Stimulated activated naive CD8-positive, alpha-beta T cell treated with anti-CD3 and anti-CD28 coated beads, Interleukin-15, Interleukin-2, amounts not matched to agents 100 U/mL and 50 U/mL, for 24 hours (primary cell): Measurements from ENCODE around the gene LRRC73.
"Not testable (repeated sequence)": the region's sequence is repeated elsewhere in the genome, so short reads cannot be mapped to it uniquely, and the experiment has no call there.

Experiments
- ATAC-seq: fragments of 150-1000 bp; cut with Tn5 transposase; one replicate; pipeline ENCODE4 v1.10.0; 2021
- DNase-seq: peaks from one replicate; pipeline ENCODE4 v3.0.0; 2021

LRRC73 gene, protein sequence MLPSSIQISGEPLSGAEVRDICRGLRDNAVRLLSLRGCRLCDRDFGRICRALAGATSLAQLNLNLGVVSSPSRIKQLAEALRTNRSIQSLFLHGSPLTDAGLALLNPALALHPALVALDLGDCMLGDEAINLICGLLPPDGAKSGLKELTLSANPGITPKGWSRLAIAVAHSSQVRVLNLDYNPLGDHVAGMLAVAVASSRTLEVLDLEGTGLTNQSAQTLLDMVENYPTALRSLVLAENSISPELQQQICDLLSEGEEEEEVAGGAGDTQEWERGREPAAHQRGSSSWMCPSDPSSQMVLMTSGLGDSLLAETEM

DNA sequence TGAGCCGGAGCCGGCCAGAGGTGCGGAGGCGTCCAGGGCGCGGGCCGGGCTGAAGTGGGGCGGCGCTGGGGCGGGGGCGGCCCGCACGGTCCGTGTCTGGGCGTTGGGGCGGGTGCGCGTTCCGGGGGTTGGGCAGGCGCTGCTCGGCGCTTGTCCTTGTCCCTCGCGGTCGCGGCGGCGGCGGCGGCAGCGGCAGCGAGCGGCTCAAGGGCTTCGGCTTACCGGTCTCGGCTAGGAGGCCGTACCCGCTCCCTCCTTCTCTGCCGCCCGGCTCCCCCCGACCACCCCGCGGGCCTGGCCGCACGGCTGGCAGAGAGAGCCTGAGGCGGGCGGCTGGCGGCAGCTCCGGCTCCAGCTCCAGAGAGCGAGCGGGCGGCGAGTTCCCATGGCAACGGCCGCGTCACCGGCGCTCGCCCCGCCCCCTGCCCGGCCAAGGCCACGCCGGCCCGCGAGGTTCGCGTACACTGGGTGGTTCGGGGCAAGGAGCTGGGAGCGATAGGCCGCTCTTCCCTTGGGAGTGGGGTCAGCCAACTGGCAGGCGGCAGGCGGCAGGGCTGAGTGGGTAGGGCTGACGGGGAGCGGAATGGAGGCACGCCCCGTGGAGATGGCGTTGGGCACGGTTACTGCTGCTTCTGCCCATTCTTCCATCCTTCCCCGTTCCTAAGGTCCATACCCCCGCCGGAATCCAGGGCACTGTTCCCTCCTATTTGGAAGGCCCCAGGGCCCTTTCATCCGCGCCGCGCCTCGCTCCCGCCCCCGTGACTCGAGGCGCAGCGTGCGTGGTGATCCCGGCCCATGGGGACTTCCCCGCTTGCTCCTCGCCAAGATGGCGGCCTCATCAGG lies at the start of gene LRRC73:
TSS of gene LRRC73 (minus strand) at position 363 of the 843 bp plus-strand sequence. CDS start 561 bp downstream, outside the sequence.
- DNase-seq, result peak; percentile 88

DNA sequence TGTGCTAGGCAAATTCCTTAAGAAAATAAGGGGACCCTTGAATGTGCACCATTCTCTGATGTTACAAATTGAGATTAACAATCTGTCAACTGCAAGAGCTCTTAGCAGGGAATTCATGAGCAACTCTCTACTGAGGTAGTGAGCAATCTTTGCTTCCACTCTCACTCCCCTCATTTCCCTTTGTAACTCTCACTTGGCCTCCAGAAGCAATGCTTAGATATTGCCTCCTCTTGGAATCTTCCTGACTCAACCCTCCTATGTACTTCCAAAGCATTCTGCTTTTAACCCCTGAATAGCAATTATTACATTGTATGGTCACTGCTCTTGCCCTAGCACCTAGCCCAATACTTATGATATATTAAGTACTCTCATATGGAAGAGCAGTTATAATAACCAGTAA lies 49.2 kb upstream of the LRRC73 start:
- no peak for DNase-seq
- no peak for ATAC-seq

More for the DNA sequence above, at the start of gene LRRC73:
- peak; percentile 85 for ATAC-seq

DNA sequence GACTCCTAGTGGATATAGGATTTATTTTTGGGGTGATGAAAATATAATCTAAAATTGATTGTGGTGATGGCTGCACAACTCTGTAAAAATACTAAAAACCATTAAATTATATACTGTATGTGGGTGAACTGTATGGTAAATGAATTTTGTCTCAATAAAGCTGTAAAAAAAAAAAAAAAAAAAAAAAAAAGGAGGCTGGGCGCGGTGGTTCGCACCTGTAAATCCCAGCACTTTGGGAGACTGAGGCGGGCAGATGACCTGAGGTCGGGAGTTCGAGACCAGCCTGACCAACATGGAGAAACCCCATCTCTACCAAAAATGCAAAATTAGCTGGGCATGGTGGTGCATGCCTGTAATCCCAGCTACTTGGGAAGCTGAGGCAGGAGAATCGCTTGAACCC lies 47.5 kb upstream of the LRRC73 start:
- ATAC-seq, DNase-seq: not testable (repeated sequence)

DNA sequence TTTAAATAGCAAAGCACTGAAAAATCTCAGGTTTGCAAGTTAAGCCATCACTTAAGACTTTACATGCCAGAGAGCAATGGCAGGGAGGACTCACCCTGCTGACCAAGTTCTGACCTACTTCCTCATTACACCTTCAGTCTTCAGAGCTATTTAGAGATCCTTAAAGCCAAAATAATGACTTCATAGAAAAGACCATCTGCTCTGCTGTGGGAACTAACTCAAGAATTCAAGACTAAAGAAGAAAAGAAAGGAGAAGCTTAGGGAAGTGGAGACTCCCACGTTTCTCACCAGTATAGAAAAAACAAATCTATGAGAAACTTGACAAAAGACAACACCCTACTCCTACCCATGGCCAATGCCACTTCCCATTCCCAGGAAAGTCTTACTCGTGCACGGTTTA lies 37.1 kb upstream of the LRRC73 start:
- ATAC-seq (no peak), DNase-seq (no peak)

DNA sequence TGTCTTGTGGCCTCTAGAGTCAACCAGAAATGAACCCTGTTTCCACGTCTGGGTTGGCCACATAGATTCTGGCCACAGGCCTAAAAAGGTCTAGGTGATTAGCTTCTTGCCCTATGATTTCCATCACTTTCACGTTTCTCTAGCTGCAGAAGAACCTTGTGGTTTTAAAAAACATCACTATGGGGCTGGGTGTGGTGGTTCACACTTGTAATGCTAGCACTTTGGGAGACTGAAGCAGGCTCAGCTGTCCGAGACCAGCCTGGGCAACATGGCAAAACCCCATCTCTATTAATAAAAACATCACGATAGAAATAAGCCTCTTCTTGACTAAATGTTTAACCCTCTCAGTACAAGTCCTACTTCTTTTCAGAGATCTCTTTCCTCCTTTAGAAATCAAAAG lies 34.3 kb upstream of the LRRC73 start:
- DNase-seq (no peak), ATAC-seq (no peak)

DNA sequence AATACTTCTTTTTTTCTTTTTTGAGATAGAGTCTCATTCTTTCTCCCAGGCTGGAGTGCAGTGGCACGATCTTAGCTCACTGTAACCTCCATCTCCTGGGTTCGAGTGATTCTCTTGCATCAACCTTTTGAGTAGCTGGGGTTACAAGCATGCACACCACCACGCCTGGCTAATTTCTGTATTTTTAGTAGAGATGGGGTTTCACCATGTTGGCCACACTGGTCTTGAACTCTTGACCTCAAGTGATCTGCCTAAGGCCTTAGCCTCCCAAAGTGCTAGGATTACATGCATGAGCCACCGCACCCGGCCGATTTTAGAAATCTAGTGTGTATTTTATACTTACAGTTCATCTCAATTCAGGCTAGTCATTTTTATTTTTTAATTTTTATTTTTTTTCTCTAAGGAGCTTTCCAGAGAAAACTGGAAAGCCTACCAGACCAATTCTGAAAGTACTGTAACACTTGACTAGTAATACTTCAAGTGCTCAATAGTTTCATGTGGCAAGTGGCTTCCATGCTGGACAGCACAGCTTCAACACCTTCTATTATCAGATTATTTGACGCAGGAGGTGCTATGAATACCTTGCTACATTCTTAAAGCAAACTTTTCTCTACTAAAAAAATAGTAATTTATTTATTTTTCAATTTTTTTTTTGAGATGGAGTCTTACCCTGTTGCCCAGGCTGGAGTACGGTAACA lies 31.8 kb upstream of the LRRC73 start:
- no peak for DNase-seq
- ATAC-seq, result no peak

DNA sequence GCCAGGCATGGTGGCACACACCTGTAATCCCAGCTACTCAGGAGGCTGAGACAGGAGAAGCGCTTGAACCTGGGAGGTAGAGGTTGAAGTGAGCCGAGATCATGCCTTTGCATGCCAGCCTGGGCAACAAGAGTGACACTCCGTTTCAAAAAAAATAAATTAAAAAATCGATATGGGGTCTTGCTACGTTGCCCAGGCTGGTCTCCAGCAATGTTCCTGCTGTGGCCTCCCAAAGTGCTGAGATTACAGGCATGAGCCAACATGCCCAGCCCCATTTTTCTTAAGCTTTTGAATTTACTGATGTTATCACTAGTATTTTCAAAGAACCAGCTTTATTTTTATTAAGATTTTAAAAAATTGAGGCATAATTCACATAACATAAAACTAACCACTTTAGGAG lies 30.4 kb upstream of the LRRC73 start:
- no peak for ATAC-seq
- no peak for DNase-seq

DNA sequence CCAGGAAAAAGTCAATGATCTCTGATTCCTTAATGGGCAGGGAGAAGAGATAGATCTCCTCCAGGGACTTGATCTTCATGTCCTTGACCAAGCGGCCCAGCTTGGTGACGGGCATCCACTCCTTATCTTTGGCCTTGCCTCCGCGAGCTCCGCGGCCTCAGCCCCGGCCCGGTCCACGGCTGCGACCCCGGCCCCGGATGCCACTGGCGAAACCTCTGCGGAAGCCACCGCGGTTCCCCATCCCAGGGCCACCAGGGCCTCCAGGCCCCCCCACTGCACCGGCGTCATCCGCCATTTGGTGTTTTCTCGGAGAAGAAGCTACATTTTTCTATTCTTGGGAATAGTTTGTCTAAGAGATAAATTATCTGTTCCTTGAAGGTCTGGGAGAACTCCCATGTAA lies 29.3 kb upstream of the LRRC73 start:
- DNase-seq, ATAC-seq: not testable (repeated sequence)

DNA sequence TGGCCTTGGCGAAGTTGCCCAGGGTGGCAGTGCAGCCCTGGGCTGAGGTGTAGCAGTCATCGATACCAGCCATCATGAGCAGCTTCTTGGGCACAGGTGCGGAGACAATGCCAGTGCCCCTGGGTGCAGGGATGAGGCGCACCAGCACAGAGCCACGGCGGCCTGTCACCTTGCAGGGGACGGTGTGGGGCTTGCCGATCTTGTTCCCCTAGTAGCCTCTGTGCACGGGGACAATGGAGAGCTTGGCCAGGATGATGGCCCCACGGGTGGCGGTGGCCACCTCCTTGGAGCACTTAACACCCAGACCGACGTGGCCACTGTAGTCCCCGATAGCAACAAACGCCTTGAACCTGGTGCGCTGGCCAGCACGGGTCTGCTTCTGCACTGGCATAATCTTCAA lies 28.8 kb upstream of the LRRC73 start:
- not testable (repeated sequence) for DNase-seq, ATAC-seq

DNA sequence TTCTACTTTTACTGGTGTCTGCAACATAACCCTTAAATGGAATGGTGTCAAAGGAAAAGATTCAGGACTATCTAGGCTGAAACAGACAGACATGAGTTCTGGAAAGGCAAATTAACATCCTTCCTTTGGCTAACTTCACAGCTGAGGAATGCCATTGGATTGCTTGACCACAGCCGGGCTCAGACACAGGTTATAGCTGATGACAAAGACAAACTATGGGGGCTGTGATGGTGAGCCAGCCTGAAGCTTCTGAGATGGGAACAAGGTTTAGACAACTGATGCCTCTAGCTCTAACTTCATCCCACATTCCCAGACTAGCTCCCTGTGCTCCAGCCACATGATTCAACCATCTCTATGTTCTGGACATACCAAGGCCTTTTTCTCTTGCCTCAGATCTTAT lies 22.1 kb upstream of the LRRC73 start:
- ATAC-seq (no peak), DNase-seq (no peak)

DNA sequence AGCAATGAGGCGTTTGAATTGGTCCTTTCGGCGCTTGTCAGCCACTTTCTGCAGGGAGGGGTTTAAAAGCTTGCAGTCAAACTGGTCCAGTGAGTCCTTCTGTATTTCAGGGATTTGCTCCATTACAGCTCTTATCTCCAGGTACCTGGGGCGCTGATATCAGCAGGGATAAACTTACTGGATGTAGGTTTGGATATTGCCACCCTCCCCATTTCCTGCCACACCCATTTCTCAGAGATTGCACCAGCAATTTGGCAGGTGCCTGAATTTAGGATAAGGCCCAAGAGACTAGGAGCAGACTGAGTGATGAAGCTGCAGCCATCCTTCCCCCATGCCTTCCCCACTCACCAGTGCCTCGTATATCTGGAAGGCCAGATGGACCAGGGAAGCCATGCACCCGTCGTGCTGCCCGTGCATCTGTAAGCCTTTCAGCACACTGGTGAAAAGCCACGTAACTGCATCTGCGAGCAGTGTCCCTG lies 14.4 kb upstream of the LRRC73 start:
- no peak for ATAC-seq
- no peak for DNase-seq

DNA sequence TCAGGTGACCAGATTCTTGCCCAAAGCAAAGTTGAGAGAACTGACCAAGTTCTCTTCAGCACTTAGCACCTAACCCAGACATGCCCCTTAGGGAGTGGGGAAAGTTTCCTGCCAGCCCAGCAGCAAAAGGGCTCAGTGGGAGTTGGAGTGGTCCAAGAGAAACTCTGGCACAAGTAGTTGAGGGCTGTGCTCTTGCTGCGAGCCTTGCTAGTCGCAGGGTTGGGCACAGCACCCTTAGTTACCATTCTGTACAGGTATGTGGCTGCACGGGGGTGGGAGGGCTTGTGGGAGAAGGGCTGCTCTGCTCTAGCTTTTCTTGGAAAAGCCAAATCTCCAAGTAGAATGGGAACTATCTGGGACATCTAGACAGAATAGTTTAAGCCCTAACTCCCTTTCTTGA lies 13.1 kb upstream of the LRRC73 start:
- peak; percentile 5 for ATAC-seq
- DNase-seq, result no peak

DNA sequence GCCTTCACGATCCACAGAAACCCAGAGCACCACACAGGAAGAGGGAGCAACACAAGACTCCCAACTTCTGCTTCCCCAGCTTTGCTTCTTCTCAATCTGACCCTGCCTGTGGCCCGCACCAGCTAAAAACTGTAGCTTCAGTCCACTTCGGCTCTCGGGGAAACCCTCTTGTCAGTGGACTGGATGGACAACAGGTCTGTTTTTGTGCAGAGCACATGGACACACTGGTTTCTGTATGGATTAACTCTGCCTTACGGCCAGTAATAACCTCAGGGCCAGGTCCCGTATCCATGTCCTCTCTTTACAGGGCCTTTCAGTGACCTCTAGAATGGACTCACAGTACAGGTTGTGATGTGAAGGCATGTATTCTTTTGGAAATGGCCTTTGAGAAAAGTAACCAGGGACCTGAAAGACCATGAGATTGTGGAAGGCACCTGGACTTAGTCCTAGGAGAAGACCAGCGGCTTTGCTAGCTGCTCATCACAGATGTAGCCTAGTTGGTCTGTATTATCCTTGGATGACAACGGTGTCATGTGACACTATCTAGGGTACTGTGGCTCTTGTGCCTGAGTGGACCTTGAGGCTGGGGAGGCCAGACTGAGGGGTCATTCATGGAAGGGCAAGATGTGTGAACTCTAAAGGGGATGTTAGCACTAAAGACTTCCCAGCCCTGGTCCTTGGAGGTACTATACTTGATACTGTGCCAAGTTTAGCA lies 12.6 kb upstream of the LRRC73 start:
- peak; percentile 1 for ATAC-seq

DNA sequence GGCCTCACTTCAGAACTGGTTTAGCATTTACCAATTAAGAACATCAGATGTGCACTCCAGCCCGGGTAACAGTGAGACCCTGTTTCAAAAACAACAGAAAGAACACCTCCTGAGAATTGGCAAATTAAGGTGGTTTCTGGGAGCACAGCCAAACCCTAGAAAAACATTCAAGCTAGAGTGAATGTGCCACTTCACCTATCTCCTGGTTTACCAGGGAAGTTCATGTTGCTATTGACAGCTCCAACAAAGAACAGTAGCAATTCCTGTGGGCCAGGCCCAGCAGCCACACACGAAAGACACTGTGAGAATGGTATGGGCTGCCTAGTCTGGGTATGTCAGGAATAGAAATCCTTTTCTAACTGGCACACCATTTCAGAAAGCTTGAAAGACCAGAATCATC lies 11.7 kb upstream of the LRRC73 start:
- ATAC-seq, result no peak
- no peak for DNase-seq

More for the DNA sequence above, 12.6 kb upstream of the LRRC73 start:
- DNase-seq, result no peak

DNA sequence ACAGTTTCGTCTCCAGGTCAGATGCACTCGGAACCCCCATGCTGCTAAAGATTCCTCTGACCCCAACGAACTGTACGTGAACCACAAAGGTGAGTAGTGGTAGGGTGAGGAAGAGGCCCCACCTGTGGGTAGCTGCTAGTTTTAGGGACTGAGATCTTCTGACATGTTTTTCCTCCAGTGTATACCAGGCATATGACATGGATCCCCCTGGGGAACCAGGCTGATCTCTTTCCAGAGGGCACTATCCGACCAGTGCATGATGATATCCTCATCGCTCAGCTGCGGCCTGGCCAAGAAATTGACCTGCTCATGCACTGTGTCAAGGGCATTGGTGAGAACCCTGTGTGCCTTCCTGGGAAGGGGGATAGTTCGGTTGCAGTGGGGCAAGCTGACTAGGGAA lies 10.0 kb upstream of the LRRC73 start:
- DNase-seq (no peak), ATAC-seq (no peak)

DNA sequence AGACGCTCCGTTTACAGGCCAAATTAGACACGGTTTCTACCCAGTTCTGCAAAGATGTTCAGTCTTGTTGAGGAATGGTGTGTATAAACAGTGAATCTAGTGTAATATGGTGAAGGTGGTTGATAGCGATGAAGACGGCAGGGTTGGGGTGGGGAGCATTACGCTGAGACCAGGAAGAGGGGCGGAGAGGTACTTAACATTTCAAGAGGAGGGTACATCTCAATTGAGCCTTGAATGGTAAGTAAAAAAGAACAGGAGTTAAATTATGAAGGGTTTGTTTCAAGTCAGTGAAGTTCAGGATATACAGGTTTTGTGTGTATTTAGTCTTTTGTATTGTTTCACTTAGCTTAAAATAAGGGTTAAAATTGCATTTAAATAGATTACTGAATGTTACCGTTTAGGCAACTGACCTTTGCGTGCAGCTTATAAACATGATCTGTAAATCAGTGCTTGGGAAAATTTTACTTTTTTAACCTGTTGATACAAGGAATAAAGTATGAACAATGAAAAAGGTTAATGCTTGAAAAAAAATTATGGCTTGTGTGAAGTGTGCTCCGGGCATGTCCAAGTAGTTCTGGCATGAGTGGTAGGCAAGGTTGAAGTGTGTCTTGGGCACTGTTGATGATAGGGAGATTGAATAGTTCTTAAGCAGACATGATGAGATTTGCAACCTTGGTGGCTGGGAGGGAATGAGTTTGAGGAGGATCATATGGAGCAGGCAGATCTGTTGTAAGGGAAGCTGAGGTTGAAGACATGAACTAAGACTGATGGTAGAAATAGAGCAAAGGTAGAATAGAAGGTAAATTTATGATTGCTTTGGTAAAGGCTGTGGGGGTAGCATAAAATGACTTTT lies 7.6 kb upstream of the LRRC73 start:
- ATAC-seq, result no peak
- DNase-seq, result no peak

DNA sequence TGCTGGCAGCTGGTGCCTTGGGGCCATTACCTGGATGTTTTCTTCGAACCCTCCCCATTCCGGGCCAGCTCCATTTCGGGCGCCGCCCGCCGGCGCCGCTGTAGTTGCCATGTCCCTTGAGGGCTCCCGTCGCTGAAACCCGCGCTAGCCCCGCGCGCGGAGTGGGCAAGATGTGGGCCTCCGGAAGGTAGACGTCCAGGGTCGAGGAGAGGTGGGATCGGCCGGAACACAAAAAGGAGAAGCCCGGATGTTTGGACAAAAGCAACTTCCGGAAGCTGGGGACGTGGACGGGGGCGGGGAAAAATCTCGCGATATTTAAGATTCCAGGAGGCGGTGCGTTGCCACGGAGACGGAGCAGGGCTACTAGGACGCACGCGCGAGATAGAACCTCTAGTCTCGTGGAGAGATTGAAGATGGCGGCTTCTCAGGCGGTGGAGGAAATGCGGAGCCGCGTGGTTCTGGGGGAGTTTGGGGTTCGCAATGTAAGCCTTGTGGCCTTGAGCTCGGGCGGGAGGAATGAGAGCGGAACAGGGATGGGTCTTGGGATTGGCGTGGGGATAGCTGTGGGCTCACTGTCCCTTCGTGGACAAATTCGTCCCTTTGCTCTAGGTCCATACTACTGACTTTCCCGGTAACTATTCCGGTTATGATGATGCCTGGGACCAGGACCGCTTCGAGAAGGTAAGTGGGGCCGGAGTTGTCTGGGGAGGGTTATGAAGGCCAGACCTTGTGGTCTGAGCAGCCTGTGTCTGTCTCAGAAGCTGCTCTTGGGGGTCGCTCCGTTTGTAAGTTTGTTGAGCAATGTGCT lies 6.8 kb upstream of the LRRC73 start, which contains the start of the genes POLR1C and YIPF3:
TSS of gene POLR1C (plus strand) at position 393 of the 808 bp plus-strand sequence. CDS start at position 414, 21 bp downstream.
TSS of gene YIPF3 (minus strand) at position 230 of the 808 bp plus-strand sequence. CDS start at position 111, 119 bp downstream.
- peak; percentile 92 for ATAC-seq
- peak; percentile 96 for DNase-seq

DNA sequence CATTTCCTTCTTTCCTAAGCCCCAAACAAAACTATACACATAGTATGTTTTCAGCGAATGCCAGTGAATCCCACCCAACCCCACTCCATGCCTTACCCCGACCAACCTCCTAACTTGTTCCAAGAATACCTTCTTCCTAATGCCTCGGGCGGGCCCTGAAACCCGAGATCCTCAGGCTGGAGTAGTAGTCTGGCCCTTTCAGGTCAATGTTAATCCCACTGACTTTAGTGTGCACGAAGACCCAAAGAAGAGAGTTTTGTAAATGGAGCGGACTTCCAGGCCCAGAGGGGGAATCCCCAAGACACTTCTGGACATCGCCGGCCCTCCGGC lies 6.2 kb upstream of the LRRC73 start:
- DNase-seq (no peak), ATAC-seq (no peak)

DNA sequence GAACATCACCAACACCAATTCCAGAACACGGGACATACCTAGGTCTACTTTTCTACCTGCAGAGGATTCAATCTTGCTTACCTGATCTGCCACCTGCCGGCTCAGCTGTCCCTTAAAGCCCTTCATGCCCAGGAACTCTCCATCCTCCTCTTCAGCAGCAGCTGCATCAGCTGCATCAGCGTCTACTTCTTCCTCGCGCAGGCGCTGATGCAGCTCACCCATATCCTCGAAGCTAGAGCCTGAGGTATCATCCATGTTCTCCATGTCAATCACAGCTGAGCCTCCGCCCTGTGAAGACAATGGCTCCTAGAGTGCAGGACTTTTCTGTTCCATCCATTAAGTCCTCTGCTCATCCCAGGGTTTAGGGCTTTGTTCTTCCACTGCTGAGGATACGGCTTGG lies 5.7 kb upstream of the LRRC73 start:
- ATAC-seq (no peak), DNase-seq (no peak)

DNA sequence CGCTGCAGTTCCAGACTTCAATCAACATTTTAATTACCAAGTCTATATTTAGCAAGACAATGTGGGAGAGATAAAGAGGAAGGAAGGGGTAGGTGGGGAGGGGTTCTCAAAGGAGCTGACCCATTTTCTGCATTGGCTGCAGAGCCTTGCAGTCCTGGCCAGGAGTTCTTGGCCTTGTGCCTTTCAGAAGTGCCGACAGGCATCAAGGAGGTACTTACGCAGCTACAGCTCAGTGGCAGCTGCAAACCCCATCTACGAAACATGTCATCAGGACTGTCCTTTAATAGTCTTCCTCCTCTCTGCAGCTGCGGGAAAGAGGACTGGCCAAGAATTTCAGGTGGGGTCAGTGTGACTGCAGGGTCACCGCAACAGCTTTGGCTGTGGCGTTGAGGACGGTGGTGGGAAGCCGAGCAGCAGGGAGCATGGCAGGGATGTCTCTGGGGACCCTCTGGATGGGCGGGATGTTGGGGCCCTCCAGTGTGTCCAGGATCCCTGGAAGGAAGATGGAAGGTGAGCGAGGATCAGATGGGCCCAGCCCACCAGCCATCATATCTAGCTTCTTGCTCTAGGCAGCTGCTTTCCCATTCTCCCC lies 1.8 kb upstream of the LRRC73 start:
- ATAC-seq (no peak), DNase-seq (no peak)
